ENCODE data around the gene DOCK3.

DNA sequence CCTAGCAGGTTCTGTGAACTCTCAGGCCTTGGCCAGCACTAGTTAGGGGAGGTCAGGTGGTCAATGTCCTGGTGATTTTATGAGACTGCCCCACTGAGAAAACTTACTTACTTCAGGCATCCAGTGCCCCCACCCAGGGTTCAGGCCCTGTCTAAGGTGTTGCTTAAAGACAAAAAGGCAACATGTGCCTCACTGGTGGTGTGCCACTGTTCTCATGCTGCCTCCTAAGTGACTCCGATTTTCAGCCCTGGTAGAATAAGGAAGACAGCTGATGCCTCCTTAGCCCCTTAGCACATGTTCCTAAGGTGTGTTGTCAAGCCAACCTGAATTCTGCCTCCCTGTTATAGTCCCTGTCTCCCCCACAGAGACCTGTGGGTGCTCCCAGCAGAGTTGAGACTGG lies 721.7 kb downstream of the DOCK3 start:
- TF ChIP-seq, protein P1, sequence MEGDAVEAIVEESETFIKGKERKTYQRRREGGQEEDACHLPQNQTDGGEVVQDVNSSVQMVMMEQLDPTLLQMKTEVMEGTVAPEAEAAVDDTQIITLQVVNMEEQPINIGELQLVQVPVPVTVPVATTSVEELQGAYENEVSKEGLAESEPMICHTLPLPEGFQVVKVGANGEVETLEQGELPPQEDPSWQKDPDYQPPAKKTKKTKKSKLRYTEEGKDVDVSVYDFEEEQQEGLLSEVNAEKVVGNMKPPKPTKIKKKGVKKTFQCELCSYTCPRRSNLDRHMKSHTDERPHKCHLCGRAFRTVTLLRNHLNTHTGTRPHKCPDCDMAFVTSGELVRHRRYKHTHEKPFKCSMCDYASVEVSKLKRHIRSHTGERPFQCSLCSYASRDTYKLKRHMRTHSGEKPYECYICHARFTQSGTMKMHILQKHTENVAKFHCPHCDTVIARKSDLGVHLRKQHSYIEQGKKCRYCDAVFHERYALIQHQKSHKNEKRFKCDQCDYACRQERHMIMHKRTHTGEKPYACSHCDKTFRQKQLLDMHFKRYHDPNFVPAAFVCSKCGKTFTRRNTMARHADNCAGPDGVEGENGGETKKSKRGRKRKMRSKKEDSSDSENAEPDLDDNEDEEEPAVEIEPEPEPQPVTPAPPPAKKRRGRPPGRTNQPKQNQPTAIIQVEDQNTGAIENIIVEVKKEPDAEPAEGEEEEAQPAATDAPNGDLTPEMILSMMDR (conservative IDR thresholded peaks at IDR 0.05; ENCODE audit: low read depth, low read length): no peak
- TF ChIP-seq EZH2 (IDR thresholded peaks at IDR 0.05; ENCODE audit: low read length, unreplicated experiment) (no peak), EZH2phosphoT487 (IDR thresholded peaks at IDR 0.05; ENCODE audit: borderline replicate concordance, low read length) (no peak)

Measured in PC-3 (cell line).